Measurements from ENCODE around the gene TOMM34.

DNA sequence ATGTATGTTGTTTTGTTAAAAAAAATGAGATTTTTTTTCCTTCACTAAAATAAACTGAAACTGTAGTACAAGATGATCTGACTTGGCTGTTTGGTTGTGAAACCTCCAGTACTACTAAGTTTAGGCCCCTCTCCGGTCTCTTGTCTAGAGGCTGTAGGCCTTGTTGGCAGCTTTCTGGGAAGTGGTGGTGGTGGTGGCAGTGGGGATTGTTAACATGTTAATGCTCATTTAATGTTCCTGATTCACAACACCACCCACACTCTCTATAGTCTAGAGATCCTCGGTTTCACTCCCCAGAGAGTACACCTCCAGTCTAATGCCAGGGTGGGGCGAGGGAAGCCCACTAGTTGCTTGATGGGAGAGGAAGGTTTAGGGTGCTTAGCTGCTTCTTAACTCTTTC is 30.2 kb upstream of the TOMM34 start:
- TF ChIP-seq, protein P1, sequence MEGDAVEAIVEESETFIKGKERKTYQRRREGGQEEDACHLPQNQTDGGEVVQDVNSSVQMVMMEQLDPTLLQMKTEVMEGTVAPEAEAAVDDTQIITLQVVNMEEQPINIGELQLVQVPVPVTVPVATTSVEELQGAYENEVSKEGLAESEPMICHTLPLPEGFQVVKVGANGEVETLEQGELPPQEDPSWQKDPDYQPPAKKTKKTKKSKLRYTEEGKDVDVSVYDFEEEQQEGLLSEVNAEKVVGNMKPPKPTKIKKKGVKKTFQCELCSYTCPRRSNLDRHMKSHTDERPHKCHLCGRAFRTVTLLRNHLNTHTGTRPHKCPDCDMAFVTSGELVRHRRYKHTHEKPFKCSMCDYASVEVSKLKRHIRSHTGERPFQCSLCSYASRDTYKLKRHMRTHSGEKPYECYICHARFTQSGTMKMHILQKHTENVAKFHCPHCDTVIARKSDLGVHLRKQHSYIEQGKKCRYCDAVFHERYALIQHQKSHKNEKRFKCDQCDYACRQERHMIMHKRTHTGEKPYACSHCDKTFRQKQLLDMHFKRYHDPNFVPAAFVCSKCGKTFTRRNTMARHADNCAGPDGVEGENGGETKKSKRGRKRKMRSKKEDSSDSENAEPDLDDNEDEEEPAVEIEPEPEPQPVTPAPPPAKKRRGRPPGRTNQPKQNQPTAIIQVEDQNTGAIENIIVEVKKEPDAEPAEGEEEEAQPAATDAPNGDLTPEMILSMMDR (IDR thresholded peaks at IDR 0.05; ENCODE audit: low read depth, low read length): no peak
- TF ChIP-seq, protein P2, sequence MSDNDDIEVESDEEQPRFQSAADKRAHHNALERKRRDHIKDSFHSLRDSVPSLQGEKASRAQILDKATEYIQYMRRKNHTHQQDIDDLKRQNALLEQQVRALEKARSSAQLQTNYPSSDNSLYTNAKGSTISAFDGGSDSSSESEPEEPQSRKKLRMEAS (IDR thresholded peaks at IDR 0.05; ENCODE audit: low read depth, low read length): no peak
- TF ChIP-seq POLR2A (IDR thresholded peaks at IDR 0.05; ENCODE audit: extremely low read depth, insufficient read length) (no peak), MYC (IDR thresholded peaks at IDR 0.05; ENCODE audit: low read depth, low read length) (no peak)
